ENCODE measurements around the gene FCER2.
"Not testable (repeated sequence)": the region's sequence is repeated elsewhere in the genome, so short reads cannot be mapped to it uniquely, and the experiment has no call there.

FCER2 gene

GRCh38 chr19:7647156-7647555, 54.8 kb downstream of the FCER2 start:
- no peak for DNase-seq (ENCODE audit: low read depth in 3 of 3)

GRCh38 chr19:7646426-7646700, 55.6 kb downstream of the FCER2 start:
- DNase-seq (ENCODE audit: low read depth in 3 of 3) = no peak

GRCh38 chr19:7645656-7646425, 56.1 kb downstream of the FCER2 start:
- no peak for DNase-seq (ENCODE audit: low read depth in 3 of 3)

GRCh38 chr19:7645163-7645562, 56.8 kb downstream of the FCER2 start:
- no peak for DNase-seq (ENCODE audit: low read depth in 3 of 3)

- DNase-seq (ENCODE audit: low read depth in 3 of 3) = no peak
Measured at GRCh38 chr19:7644550-7644877, 57.4 kb downstream of the FCER2 start.

- DNase-seq (ENCODE audit: low read depth in 3 of 3) = not testable (repeated sequence)
Measured at GRCh38 chr19:7643629-7644549, 58.0 kb downstream of the FCER2 start.

- DNase-seq (ENCODE audit: low read depth in 3 of 3) = no peak
Measured at GRCh38 chr19:7643031-7643415, 58.9 kb downstream of the FCER2 start.

GRCh38 chr19:7642295-7643030, 59.5 kb downstream of the FCER2 start:
- no peak for DNase-seq (ENCODE audit: low read depth in 3 of 3)

GRCh38 chr19:7641290-7642276, 60.3 kb downstream of the FCER2 start:
- DNase-seq (ENCODE audit: low read depth in 3 of 3) = no peak

- no peak for DNase-seq (ENCODE audit: low read depth in 3 of 3)
Measured at GRCh38 chr19:7640803-7641202, 61.1 kb downstream of the FCER2 start.

- DNase-seq (ENCODE audit: low read depth in 3 of 3) = no peak
Measured at GRCh38 chr19:7639863-7640348, 62.0 kb downstream of the FCER2 start.

GRCh38 chr19:7638802-7639465, 63.0 kb downstream of the FCER2 start:
- no peak for DNase-seq (ENCODE audit: low read depth in 3 of 3)

All from stimulated activated CD4-positive, alpha-beta T cell treated with anti-CD3 and anti-CD28 coated beads, TNF-alpha, amount 100 ng/mL, for 4 hours (primary cell).